HepG2 (cell line): ENCODE data around the gene PPAT. TPM values are rescaled to one million over a fixed set of nuclear protein-coding genes. Genes with fewer than 3 reads are reported as not detected.

Experiments
- ARNT ChIP-seq: fragments of 450-650 bp; IDR thresholded peaks from 2 replicates; pipeline ENCODE4 v1.6.1; 2017
- ATF2 ChIP-seq: sonication (generic); formaldehyde crosslinking; IDR thresholded peaks from 2 replicates; pipeline ENCODE4 v1.4.0; 2020; ENCODE audit warnings: missing genetic modification reagents
- DR1 ChIP-seq: sonication (generic); formaldehyde crosslinking; IDR thresholded peaks from 2 replicates; pipeline ENCODE4 v1.8.0; 2021; ENCODE audit warnings: mild to moderate bottlenecking, missing genetic modification reagents, inconsistent platforms
- FIP1L1 ChIP-seq: fragments of 200-400 bp; formaldehyde crosslinking; IDR thresholded peaks from 2 replicates; pipeline ENCODE4 v1.6.1; 2018; ENCODE audit warnings: low read depth, mild to moderate bottlenecking, low read length, moderate library complexity, borderline replicate concordance; ENCODE audit not compliant: insufficient read depth
- FLYWCH1 ChIP-seq: sonication (generic); formaldehyde crosslinking; IDR thresholded peaks from 2 replicates; pipeline ENCODE4 v1.8.1; 2023; ENCODE audit warnings: mild to moderate bottlenecking, missing genetic modification reagents
- GABPB1 ChIP-seq: IDR thresholded peaks from 2 replicates; pipeline ENCODE4 v1.6.1; 2016; ENCODE audit warnings: mild to moderate bottlenecking, missing genetic modification reagents, moderate library complexity, missing compliant biosample characterization
- KDM3A ChIP-seq: IDR thresholded peaks from 2 replicates; pipeline ENCODE4 v1.6.1; 2018; ENCODE audit warnings: low read depth, missing compliant biosample characterization
- KDM5B ChIP-seq: sonication (generic); formaldehyde crosslinking; IDR thresholded peaks from 2 replicates; pipeline ENCODE4 v1.4.0; 2020; ENCODE audit warnings: missing genetic modification reagents, mild to moderate bottlenecking, borderline replicate concordance
- MAF1 ChIP-seq: sonication (generic); formaldehyde crosslinking; IDR thresholded peaks from 2 replicates; pipeline ENCODE4 v1.5.0; 2020; ENCODE audit warnings: missing genetic modification reagents, borderline replicate concordance
- RBM22 ChIP-seq: fragments of 200-400 bp; formaldehyde crosslinking; optimal IDR thresholded peaks from 2 replicates; pipeline ENCODE3; 2017; ENCODE audit warnings: mild to moderate bottlenecking, low read length, moderate library complexity
- SMAD3 ChIP-seq: sonication (generic); formaldehyde crosslinking; IDR thresholded peaks from 2 replicates; pipeline ENCODE4 v1.4.0; 2020; ENCODE audit warnings: missing genetic modification reagents
- SOX6 ChIP-seq, 2 experiments: fragments of 450-650 bp in 1 of 2; sonication (generic) in 1 of 2; formaldehyde crosslinking in 1 of 2; IDR thresholded peaks; 2 replicates each; pipeline versions ENCODE4 v1.4.0 to v1.6.1; 2017 to 2020; ENCODE audit warnings: antibody characterized with exemption in 1 of 2, mild to moderate bottlenecking in 1 of 2, missing genetic modification reagents in 1 of 2
- TAF15 ChIP-seq: fragments of 200-400 bp; formaldehyde crosslinking; IDR thresholded peaks from one replicate; pipeline ENCODE4 v1.6.1; 2018; ENCODE audit warnings: mild to moderate bottlenecking, low read depth, low read length; ENCODE audit not compliant: poor library complexity, severe bottlenecking
- TEF ChIP-seq: sonication (generic); formaldehyde crosslinking; IDR thresholded peaks from 2 replicates; pipeline ENCODE4 v1.5.0; 2020; ENCODE audit warnings: missing genetic modification reagents
- XRCC5 ChIP-seq: fragments of 200-400 bp; formaldehyde crosslinking; optimal IDR thresholded peaks from 2 replicates; pipeline ENCODE3; 2017; ENCODE audit warnings: mild to moderate bottlenecking, low read length
- ZIK1 ChIP-seq: sonication (generic); formaldehyde crosslinking; IDR thresholded peaks from 2 replicates; pipeline ENCODE4 v1.5.0; 2020; ENCODE audit warnings: mild to moderate bottlenecking, low read depth, missing genetic modification reagents, borderline replicate concordance
- ZKSCAN1 ChIP-seq: fragments of 150-350 bp; IDR thresholded peaks from 2 replicates; pipeline ENCODE4 v1.6.1; 2014; ENCODE audit warnings: low read length
- ZNF234 ChIP-seq: sonication (generic); formaldehyde crosslinking; conservative IDR thresholded peaks from 2 replicates; pipeline ENCODE4 v1.5.1; 2020; ENCODE audit warnings: mild to moderate bottlenecking, missing genetic modification reagents
- ZNF235 ChIP-seq: sonication (generic); formaldehyde crosslinking; IDR thresholded peaks from 2 replicates; pipeline ENCODE4 v1.8.1; 2023; ENCODE audit warnings: mild to moderate bottlenecking, missing genetic modification reagents, borderline replicate concordance
- ZNF253 ChIP-seq: sonication (generic); formaldehyde crosslinking; IDR thresholded peaks from 2 replicates; pipeline ENCODE4 v1.8.0; 2022; ENCODE audit warnings: mild to moderate bottlenecking, missing genetic modification reagents, borderline replicate concordance
- ZNF430 ChIP-seq: sonication (generic); formaldehyde crosslinking; IDR thresholded peaks from 2 replicates; pipeline ENCODE4 v1.9.0; 2021; ENCODE audit warnings: mild to moderate bottlenecking, missing genetic modification reagents
- ZNF510 ChIP-seq: sonication (generic); formaldehyde crosslinking; IDR thresholded peaks from 2 replicates; pipeline ENCODE4 v1.4.0; 2020; ENCODE audit warnings: low read depth, mild to moderate bottlenecking, missing genetic modification reagents
- ZNF513 ChIP-seq: sonication (generic); formaldehyde crosslinking; conservative IDR thresholded peaks from 2 replicates; pipeline ENCODE4 v1.5.0; 2020; ENCODE audit warnings: missing genetic modification reagents
- ZNF615 ChIP-seq: sonication (generic); formaldehyde crosslinking; IDR thresholded peaks from 2 replicates; pipeline ENCODE4 v1.5.0; 2020; ENCODE audit warnings: mild to moderate bottlenecking, missing genetic modification reagents, borderline replicate concordance
- polyA plus RNA-seq, 8 experiments: library from polyadenylated mRNA; depleted of rRNA in 3 of 8; stranded (reverse) in 7 of 8; unstranded in 1 of 8; fragments of >200 nt; fragmentation: Illumina TruSeq in 4 of 8; extraction: Trizol in 4 of 8; gene quantifications; 2 replicates each; pipeline versions ENCODE4 v1.2.1 to v1.2.3, GENCODE V29; 2011 to 2016; ENCODE audit warnings: low read depth in 4 of 8, missing spikeins in 1 of 8, mixed read lengths in 1 of 8; ENCODE audit not compliant: insufficient read depth in 1 of 8
- total RNA-seq, 5 experiments: library from RNA; depleted of rRNA; stranded (reverse); fragments of >200 nt; fragmentation: Illumina TruSeq; extraction: Trizol; gene quantifications; 2 replicates each; pipeline ENCODE4 v1.2.3, GENCODE V29; 2016; ENCODE audit warnings: low read depth in 1 of 5
- TF ChIP-seq, protein P1 (sequence below): IDR thresholded peaks from 2 replicates; pipeline ENCODE4 v1.6.1; 2018; ENCODE audit warnings: missing genetic modification reagents

PPAT gene
- total and polyA plus RNA-seq, 2 of the 13 experiments (the other 11 are each of a cell fraction or from before 2014, with no cell fraction given), result 16.9 to 62.6 TPM

DNA sequence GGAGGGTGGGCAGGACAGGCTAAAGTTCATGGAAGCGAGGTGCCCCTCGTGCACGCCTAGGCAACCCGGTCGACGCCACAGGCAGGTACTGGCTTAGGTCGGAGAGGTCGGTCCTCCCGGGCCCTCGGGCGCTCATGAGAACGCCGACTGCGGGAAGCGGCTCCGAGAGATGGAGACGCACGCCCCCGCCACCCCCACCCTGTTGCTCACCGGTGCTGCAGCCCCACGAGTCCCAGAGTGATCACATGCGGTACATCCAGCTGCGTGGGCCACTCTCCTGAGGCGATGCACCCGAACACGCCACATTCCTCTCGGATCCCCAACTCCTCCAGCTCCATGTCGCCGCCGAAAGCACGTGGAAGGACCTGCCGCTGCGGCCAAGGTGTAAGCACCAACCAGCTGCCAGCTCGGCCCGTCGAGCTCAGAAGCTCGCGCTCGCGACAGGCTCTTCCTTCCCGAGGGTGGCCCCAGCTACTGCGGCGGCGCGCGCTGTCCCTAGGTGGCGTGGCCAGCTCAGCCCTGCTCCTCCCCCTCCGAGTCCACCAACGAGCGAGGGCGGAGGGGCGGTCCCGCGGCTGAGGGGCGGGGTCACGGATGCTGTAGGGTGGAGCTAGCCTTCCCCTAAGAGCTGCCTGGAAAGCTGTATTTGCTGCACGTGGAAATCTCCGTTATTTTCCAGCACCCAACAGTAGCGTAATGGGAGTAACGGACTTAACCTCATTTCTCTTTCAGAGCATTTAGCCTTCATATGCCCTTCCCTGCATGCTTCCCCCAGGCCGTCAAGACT is at the start of gene PPAT (continued):
- TF ChIP-seq FIP1L1 (no peak), KDM3A (CRISPR knock-in tag) (peak; percentile 42; the same call in 1 of the 2 replicates), FLYWCH1 (CRISPR knock-in tag) (0 out of 2 replicates have a peak, but pooled peaks have one; percentile 68), DR1 (CRISPR knock-in tag) (peak; percentile 78), ZNF615 (no peak; the same call in 1 of the 2 replicates), KDM5B (CRISPR knock-in tag) (peak; percentile 97), ZNF430 (peak; percentile 91), ATF2 (CRISPR knock-in tag) (peak; percentile 11; the same call in 1 of the 2 replicates), TAF15 (peak; percentile 82), ZNF513 (CRISPR knock-in tag) (0 out of 2 replicates have a peak, but pooled peaks have one; percentile 58), RBM22 (no peak), ZIK1 (CRISPR knock-in tag) (peak; percentile 74), XRCC5 (peak; percentile 26), ZNF510 (0 out of 2 replicates have a peak, but pooled peaks have one; percentile 37), SOX6 (IDR thresholded peaks at IDR 0.05) (no peak), SOX6 (CRISPR knock-in tag; IDR thresholded peaks at IDR 0.05) (peak; percentile 55; the same call in 1 of the 2 replicates), ZNF253 (CRISPR knock-in tag) (0 out of 2 replicates have a peak, but pooled peaks have one; percentile 68), SMAD3 (CRISPR knock-in tag) (no peak), ZKSCAN1 (peak; percentile 28; the same call in 1 of the 2 replicates), ZNF235 (CRISPR knock-in tag) (no peak; the same call in 1 of the 2 replicates), ZNF234 (CRISPR knock-in tag) (0 out of 2 replicates have a peak, but pooled peaks have one; percentile 30), ARNT (no peak), GABPB1 (CRISPR knock-in tag) (peak; percentile 61), TEF (CRISPR knock-in tag) (0 out of 2 replicates have a peak, but pooled peaks have one; percentile 2), MAF1 (CRISPR knock-in tag) (no peak)
- TF ChIP-seq, protein P1, sequence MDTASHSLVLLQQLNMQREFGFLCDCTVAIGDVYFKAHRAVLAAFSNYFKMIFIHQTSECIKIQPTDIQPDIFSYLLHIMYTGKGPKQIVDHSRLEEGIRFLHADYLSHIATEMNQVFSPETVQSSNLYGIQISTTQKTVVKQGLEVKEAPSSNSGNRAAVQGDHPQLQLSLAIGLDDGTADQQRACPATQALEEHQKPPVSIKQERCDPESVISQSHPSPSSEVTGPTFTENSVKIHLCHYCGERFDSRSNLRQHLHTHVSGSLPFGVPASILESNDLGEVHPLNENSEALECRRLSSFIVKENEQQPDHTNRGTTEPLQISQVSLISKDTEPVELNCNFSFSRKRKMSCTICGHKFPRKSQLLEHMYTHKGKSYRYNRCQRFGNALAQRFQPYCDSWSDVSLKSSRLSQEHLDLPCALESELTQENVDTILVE (CRISPR knock-in tag), result 0 out of 2 replicates have a peak, but pooled peaks have one; percentile 21
